K562 (cell line): Measurements from ENCODE around the gene TBC1D1. TPM values are rescaled to one million over a fixed set of nuclear protein-coding genes. Genes with fewer than 3 reads are reported as not detected.

ENCODE experiments used
- ATAC-seq: fragments of 200-7000 bp; cut with Tn5 transposase; 3 replicates; pipeline ENCODE4 v1.9.1; 2020; ENCODE audit warnings: moderate library complexity
- BruUV-seq: library from RNA; stranded (reverse); fragments of 400-500 nt; replicated peaks from 2 replicates; lab custom pipeline; 2021; lab: Mats Ljungman, UMichigan
- CTCF ChIA-PET: fragments of 300-600 bp; formaldehyde crosslinking; extraction: SDS; loops from one replicate; lab custom pipeline; 2021; ENCODE audit warnings: low intra/inter-chr PET ratio; lab: Yijun Ruan, JAX
- POLR2A ChIA-PET: fragments of 300-600, 350-650 bp; sonication (Branson Sonifier 250); formaldehyde crosslinking; extraction: SDS; loops from one replicate; lab custom pipeline; 2021; ENCODE audit warnings: antibody characterized with exemption, inconsistent platforms; lab: Yijun Ruan, JAX
- DNase-seq, 4 experiments: peaks; one replicate each; pipeline versions ENCODE4 v3.0.0 to v3.0.0-alpha.2; 2011 to 2018; ENCODE audit warnings: low spot score in 3 of 4, mixed read lengths in 3 of 4; ENCODE audit errors: extremely low read depth in 1 of 4
- FAIRE-seq: peaks from 2 replicates; lab custom pipeline; 2011; peaks lifted over from hg19 to GRCh38; lab: Jason Lieb, UNC
- H2AFZ ChIP-seq: 2 replicates; pipeline ENCODE4 v1.6.0; 2011; ENCODE audit warnings: low read depth, low read length, control low read depth, inconsistent platforms
- H3K27ac ChIP-seq: fragments of 200-600 bp; 3 replicates; pipeline ENCODE4 v1.8.0; 2011; ENCODE audit warnings: low read depth, mild to moderate bottlenecking, control low read depth, inconsistent platforms, low read length, moderate library complexity, mixed read lengths; ENCODE audit errors: extremely low read depth
- H3K27me3 ChIP-seq, 2 experiments: fragments of 300-600 bp in 1 of 2; 2 replicates in 1 of 2; 3 replicates in 1 of 2; pipeline versions ENCODE4 v1.6.0 to v1.8.0; 2011; ENCODE audit warnings: inconsistent platforms in 2 of 2, low read length in 2 of 2, mild to moderate bottlenecking in 1 of 2, mixed read lengths in 1 of 2, moderate library complexity in 1 of 2; ENCODE audit not compliant: control insufficient read depth in 2 of 2, insufficient read depth in 2 of 2
- H3K36me3 ChIP-seq: fragments of 300-600 bp; 3 replicates; pipeline ENCODE4 v1.8.0; 2011; ENCODE audit warnings: mild to moderate bottlenecking, low read length, inconsistent platforms; ENCODE audit not compliant: control insufficient read depth, insufficient read depth
- H3K4me1 ChIP-seq, 2 experiments: fragments of 200-600 bp in 1 of 2; replicated peaks in 1 of 2; 2 replicates in 1 of 2; 3 replicates in 1 of 2; pipeline versions ENCODE4 v1.5.1 to v1.8.0; 2011; ENCODE audit warnings: inconsistent platforms in 2 of 2, low read length in 2 of 2, mild to moderate bottlenecking in 1 of 2, mixed read lengths in 1 of 2, moderate library complexity in 1 of 2; ENCODE audit not compliant: control insufficient read depth in 2 of 2, insufficient read depth in 2 of 2
- H3K4me2 ChIP-seq: 2 replicates; pipeline ENCODE4 v1.6.1; 2011; ENCODE audit warnings: low read length, control low read depth, inconsistent platforms, mixed read lengths; ENCODE audit not compliant: insufficient read depth
- H3K4me3 ChIP-seq: fragments of 200-600 bp; sonication (generic), shearing (Covaris generic); 2 replicates; pipeline ENCODE4 v1.5.1; 2016; ENCODE audit warnings: control low read depth, inconsistent platforms
- H3K79me2 ChIP-seq: fragments of 200-600 bp; 3 replicates; pipeline ENCODE4 v1.8.0; 2011; ENCODE audit warnings: low read length, inconsistent platforms; ENCODE audit not compliant: control insufficient read depth, insufficient read depth
- H3K9ac ChIP-seq, 2 experiments: 2 replicates each; pipeline versions ENCODE4 v1.6.0 to v1.6.1; 2011; ENCODE audit warnings: low read depth in 2 of 2, low read length in 2 of 2, control low read depth in 1 of 2, inconsistent platforms in 1 of 2, mild to moderate bottlenecking in 1 of 2, mixed read lengths in 1 of 2; ENCODE audit not compliant: insufficient read depth in 1 of 2
- H3K9me1 ChIP-seq: one replicate; pipeline ENCODE4 v1.6.0; 2011; ENCODE audit warnings: inconsistent platforms, mild to moderate bottlenecking, low read length, moderate library complexity; ENCODE audit not compliant: control insufficient read depth, insufficient read depth
- H3K9me3 ChIP-seq: replicated peaks from 2 replicates; pipeline ENCODE4 v1.5.1; 2011; ENCODE audit warnings: low read depth, low read length, inconsistent platforms; ENCODE audit not compliant: control insufficient read depth, insufficient read depth
- H4K20me1 ChIP-seq: replicated peaks from 2 replicates; pipeline ENCODE4 v1.6.1; 2011; ENCODE audit warnings: low read length, inconsistent platforms, mixed read lengths; ENCODE audit not compliant: control insufficient read depth, insufficient read depth
- HMGN3 ChIP-seq: IDR thresholded peaks from 2 replicates; pipeline ENCODE4 v1.6.1; 2011; ENCODE audit warnings: borderline replicate concordance, low read depth, mild to moderate bottlenecking, mixed read lengths, low read length; ENCODE audit not compliant: insufficient read length; ENCODE audit errors: extremely low read depth
- KDM5B ChIP-seq: fragments of 200-600 bp; sonication (generic); IDR thresholded peaks from 2 replicates; pipeline ENCODE4 v1.6.1; 2012; ENCODE audit warnings: low read depth, mild to moderate bottlenecking, moderate library complexity, low read length, control low read depth, inconsistent platforms; ENCODE audit not compliant: insufficient replicate concordance
- SRSF1 ChIP-seq: fragments of 200-400 bp; formaldehyde crosslinking; IDR thresholded peaks from 2 replicates; pipeline ENCODE4 v1.6.1; 2017; ENCODE audit warnings: mild to moderate bottlenecking, low read depth, low read length, moderate library complexity
- TGIF2 ChIP-seq: sonication (generic); formaldehyde crosslinking; IDR thresholded peaks from 2 replicates; pipeline ENCODE4 v1.8.1; 2022; ENCODE audit warnings: mild to moderate bottlenecking, missing genetic modification reagents, moderate library complexity
- ZBTB17 ChIP-seq: fragments of 450-650 bp; formaldehyde crosslinking; IDR thresholded peaks from 2 replicates; pipeline ENCODE4 v1.4.0; 2020; ENCODE audit warnings: mild to moderate bottlenecking
- ZMIZ1 ChIP-seq, 2 experiments: fragments of 150-350 bp in 1 of 2; IDR thresholded peaks; 2 replicates each; pipeline ENCODE4 v1.6.1; 2012 to 2016; ENCODE audit warnings: low read depth in 2 of 2, low read length in 2 of 2, mild to moderate bottlenecking in 1 of 2, moderate library complexity in 1 of 2
- WGBS: fragments of 100-300 bp; shearing (Covaris generic); methylation state at CpG from one replicate; pipeline ENCODE4 v1.1.6; 2016; ENCODE audit warnings: low coverage, mixed read lengths; ENCODE audit not compliant: insufficient coverage; ENCODE audit errors: missing lambda C conversion rate; 5-methylcytosine and 5-hydroxymethylcytosine counted together
- in situ Hi-C: fragments of 300-500 bp; cut with MboI; formaldehyde crosslinking; loops from 4 replicates; pipeline ENCODE4 v1.15.0; 2018; ENCODE audit warnings: inconsistent platforms, mixed read lengths
- intact Hi-C: fragments of 100-400 bp; cut with micrococcal nuclease; formaldehyde crosslinking; loops from 2 replicates; pipeline ENCODE4 v1.14.2; 2022
- polyA plus RNA-seq, 8 experiments: library from polyadenylated mRNA; depleted of rRNA in 4 of 8; stranded (reverse) in 5 of 8; unstranded in 3 of 8; fragments of >200 nt; fragmentation: Nextera tagmentation in 2 of 8; fragmentation: Illumina TruSeq in 1 of 8; extraction: Ambion mirVana in 2 of 8; extraction: Trizol in 1 of 8; gene quantifications; 2 replicates each; pipeline versions ENCODE4 v1.2.1 to v1.2.3, GENCODE V29; 2011 to 2014; ENCODE audit warnings: inconsistent platforms in 1 of 8, missing spikeins in 1 of 8
- total RNA-seq, 7 experiments: library from RNA; depleted of rRNA in 6 of 7; stranded (reverse); fragments of >200 nt in 6 of 7; fragmentation: Illumina TruSeq in 2 of 7; extraction: Trizol in 2 of 7; gene quantifications; 2 replicates each; pipeline versions ENCODE4 v1.2.1 to v1.2.3, GENCODE V29; 2011 to 2021; ENCODE audit warnings: low replicate concordance in 1 of 7

The TBC1D1 gene
- total and polyA plus RNA-seq, 9 of the 15 experiments (the other 6 are each of a cell fraction or from before 2014, with no cell fraction given), result 0.59 to 14.2 (median 8.8) TPM

GRCh38 chr4:37981844-37982720 lies 91.2 kb downstream of the TBC1D1 start:
- Histone ChIP-seq H3K4me2 (no peak overlapping the region), H3K79me2 (no peaks in the 10 kb centered on the region), H3K9me3 (no peaks in the 10 kb centered on the region), H2AFZ (no peak overlapping the region), H3K36me3 (no peaks in the 10 kb centered on the region), H3K27me3 (peaks cover 21 to 31% of the 10 kb centered on the region in 2 experiments), H3K4me3 (no peak overlapping the region), H4K20me1 (no peaks in the 10 kb centered on the region), H3K27ac (no peak overlapping the region), H3K4me1 (peaks cover 0 to 7% of the 10 kb centered on the region in 2 experiments; a peak in 3 of 5 replicates), H3K9ac (no peak overlapping the region), H3K9me1 (no peaks in the 10 kb centered on the region)
- DNase-seq, result no peak
- CTCF ChIA-PET, result no interaction called here
- no peak for FAIRE-seq
- 0% methylated on average over 7 of the region's 7 CpGs for WGBS
- no peak for ATAC-seq
- intact Hi-C loops, result no loop called here
- POLR2A ChIA-PET, result interaction anchor here (1.0 kb wide), 1 partner anchor 19 kb away, joined by 4 read pairs; no protein-coding TSS in a partner anchor
- TF ChIP-seq ZBTB17 (no peak), TGIF2 (CRISPR knock-in tag) (no peak), HMGN3 (no peak), ZMIZ1 (IDR thresholded peaks at IDR 0.05; ENCODE audit: low read depth in 2 of 2, low read length in 2 of 2) (no peak), KDM5B (no peak), SRSF1 (no peak)
- no TSS peak for BruUV-seq
- in situ Hi-C loops, result no loop called here
